ENCODE results near the gene TMEM135.
"Not testable (repeated sequence)": the region's sequence is repeated elsewhere in the genome, so short reads cannot be mapped to it uniquely, and the experiment has no call there.

TMEM135 gene

DNA sequence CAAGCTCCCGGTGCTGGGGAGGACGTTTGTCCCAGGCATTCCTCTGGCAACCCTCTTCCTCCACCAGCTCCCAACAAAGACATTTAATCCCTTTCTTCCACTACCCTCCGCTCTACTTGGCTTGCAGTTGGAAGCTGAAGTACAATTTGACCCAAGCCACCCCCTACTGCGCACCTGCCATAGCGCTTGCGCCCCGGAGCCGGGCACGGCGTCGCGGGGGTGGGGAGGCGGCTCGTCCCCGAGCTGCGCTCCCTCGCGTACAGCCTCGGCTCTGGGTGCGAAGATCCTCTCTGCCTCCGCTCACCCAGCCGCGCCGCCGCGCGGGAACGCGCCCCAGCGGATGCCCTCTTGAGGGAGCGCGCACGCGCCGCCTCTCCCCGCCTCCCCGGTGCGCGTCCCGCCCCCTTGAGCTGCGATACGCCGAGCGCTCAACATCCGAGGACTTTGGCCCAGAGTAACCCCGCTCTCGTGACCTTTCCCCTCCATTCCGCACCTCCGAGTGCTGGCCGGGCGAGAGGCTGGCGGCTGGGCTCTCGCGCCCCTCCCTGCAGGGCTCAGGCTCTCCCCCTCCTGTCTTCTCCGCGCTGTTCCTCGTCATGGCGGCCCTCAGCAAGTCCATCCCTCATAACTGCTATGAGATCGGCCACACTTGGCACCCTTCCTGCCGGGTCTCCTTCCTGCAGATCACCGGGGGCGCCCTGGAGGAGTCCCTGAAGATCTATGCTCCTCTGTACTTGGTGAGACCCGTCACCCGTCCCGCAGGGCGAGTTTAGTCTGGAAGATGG, at the start of gene TMEM135:
TSS of gene TMEM135 (plus strand) at position 485 of the 785 bp plus-strand sequence. CDS start at position 597, 112 bp downstream.
- in situ Hi-C loops (cut with MboI; ENCODE audit: low sequenced_read_pairs): no loop called here

DNA sequence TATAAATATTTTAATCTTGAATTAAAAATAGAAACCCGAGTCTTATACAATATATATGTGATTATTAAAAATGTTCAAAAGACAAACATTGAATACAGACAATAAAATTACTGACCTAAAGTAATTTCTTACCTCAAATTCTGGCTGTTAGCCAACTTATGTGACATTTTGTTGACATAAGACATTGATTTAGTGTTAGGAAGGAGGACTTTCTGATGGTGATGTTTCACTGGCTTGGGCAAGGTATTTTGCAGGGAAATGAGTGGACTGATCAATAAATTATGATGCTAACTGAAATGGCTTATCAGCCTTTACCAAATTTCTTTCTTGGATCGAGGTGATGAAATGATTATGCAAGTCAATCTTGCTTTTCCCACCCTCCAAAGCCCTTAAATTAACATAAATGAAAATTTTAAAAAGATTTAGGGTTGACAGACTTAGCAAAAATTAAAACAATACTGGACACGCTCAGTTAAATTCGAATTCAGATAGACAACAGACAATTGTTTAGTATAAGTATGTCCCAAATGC, 49.3 kb upstream of the TMEM135 start:
- in situ Hi-C loops (cut with MboI; ENCODE audit: low sequenced_read_pairs): no loop called here

DNA sequence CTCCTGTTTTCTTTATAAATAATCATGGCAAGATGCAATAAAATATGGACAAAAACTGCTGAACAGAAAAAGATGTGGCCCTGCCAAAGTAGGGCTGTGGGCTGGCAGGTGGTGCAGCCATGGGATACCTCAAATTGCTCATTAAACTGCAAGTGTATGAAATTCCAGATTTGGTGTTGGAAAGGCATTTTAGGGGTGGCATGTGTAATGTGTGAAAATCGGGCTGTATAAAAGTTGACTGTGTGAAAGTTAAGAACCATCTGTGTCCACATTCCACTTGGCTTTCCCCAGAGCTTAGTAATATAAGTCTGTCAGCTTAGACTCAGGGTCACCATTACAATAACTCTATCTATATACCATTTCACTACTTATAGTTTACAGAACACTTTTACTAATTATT, 47.7 kb upstream of the TMEM135 start:
- in situ Hi-C loops (cut with MboI; ENCODE audit: low sequenced_read_pairs): no loop called here

DNA sequence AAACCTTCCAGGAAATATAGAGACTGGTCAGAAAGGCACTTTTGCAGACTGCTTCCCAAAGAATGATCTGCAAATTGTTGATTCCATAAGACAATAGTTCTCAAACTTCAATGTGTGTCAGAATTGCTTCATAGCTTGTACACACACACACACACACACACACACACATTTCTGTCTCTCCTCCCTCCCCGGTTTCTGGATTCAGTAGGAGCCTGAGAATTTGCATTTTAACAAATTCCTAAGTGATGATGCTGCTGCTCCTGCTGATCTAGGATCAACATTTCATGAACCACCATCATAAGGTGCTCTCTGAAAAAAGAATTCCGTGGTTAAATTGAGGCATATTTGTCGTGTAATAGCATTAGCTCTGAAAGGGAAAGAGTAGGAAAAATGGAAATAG, 47.2 kb upstream of the TMEM135 start:
- in situ Hi-C loops (cut with MboI; ENCODE audit: low sequenced_read_pairs): no loop called here

DNA sequence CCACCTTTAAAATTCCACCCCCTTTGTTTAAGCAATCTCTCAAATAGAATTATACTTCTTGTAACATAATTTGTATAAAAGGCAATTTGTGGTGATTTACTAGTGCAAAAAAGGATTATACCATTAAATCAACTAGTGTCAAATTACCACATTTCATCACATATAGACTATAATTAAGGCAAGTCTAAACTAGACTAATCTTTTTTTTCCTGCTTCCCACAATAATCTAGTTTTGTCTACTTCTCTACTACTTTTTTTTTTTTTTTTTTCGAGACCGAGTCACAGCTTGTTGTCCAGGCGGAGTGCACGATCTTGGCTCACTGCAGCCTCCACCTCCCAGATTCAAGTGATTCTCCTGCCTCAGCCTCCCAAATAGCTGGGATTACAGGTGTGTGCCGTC, 46.4 kb upstream of the TMEM135 start:
- in situ Hi-C loops (cut with MboI; ENCODE audit: low sequenced_read_pairs): no loop called here

DNA sequence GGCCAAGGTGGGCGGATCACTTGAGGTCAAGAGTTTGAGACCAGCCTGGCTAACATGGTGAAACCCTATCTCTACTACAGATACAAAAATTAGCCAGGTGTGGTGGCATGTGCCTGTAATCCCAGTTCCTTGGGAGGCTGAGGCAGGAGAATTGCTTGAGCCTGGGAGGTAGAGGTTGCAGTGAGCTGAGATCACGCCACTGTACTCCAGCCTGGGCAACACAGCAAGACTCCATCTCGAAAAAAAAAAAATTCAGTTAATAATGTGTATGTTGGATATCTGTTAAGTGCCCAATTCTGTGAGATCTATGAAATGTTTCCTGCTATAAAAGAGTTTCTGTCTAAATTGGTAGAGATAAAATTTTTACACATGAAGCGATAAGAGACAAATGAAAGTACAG, 45.4 kb upstream of the TMEM135 start:
- in situ Hi-C loops (cut with MboI; ENCODE audit: low sequenced_read_pairs): not testable (repeated sequence)

DNA sequence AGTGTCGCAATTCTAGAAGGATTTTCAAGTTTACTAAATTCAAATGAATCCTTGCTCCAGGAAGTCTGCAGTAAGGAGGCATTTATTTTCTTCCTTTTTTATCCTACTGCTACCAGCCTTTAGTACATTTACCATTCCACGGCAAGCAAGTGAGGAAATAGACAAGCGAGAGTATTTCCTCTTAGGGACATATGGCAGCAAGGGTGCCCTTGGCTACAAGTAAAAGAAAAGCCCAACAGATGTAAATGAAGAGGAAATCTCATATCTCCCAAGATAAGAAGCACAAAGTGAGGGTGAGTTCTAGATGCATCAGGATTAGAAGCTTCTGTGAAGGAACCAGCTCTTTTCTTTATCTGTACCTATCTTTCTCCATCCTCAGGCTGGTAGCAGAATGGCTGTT, 44.7 kb upstream of the TMEM135 start:
- in situ Hi-C loops (cut with MboI; ENCODE audit: low sequenced_read_pairs): no loop called here

DNA sequence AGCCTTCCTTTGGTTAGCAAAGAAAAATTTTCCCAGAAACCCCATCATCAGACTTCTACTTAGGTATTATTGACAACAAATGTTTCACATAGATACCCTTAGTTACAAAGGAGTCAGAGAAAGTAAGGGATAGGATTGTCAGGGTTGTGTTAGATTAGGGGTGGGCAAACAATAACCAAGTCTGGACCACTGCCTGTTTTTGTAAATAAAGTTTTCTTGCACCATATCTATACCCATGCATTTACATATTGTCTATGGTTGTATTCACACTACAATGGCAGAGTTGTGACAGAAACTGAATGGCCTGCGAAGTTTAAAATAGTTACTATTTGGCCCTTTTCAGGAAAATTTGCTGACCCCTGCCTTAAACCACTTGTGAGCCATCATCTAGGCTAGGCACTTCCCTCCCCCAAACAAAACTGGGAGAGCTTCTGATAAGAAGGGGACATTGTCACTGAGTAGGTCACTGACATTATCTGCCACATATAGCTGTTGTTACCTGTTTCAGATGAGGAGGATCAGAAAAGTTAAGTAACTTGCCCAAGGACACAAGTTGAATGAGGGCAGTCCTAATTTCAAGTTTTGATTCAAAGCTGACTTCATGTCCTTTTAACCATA, 40.7 kb upstream of the TMEM135 start:
- in situ Hi-C loops (cut with MboI; ENCODE audit: low sequenced_read_pairs): no loop called here

DNA sequence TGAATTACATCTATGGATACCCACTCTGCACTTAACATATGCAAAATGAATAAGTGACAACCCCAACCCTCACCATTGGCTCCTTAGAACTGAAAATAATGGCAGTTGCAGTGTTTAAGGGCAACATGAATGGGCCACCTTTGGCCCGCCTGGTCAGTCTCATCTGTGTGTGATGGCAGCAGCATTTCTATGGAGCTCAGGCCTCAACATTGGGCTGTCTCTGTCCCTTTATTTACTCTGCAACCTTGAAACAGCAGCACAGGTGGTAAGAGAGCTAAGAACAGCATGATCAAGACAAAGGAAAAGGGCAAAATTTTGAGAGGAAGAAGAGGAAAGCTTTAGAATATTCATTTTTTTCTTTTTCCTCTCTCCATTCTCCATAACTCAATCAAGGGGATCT, 38.3 kb upstream of the TMEM135 start:
- in situ Hi-C loops (cut with MboI; ENCODE audit: low sequenced_read_pairs): no loop called here

DNA sequence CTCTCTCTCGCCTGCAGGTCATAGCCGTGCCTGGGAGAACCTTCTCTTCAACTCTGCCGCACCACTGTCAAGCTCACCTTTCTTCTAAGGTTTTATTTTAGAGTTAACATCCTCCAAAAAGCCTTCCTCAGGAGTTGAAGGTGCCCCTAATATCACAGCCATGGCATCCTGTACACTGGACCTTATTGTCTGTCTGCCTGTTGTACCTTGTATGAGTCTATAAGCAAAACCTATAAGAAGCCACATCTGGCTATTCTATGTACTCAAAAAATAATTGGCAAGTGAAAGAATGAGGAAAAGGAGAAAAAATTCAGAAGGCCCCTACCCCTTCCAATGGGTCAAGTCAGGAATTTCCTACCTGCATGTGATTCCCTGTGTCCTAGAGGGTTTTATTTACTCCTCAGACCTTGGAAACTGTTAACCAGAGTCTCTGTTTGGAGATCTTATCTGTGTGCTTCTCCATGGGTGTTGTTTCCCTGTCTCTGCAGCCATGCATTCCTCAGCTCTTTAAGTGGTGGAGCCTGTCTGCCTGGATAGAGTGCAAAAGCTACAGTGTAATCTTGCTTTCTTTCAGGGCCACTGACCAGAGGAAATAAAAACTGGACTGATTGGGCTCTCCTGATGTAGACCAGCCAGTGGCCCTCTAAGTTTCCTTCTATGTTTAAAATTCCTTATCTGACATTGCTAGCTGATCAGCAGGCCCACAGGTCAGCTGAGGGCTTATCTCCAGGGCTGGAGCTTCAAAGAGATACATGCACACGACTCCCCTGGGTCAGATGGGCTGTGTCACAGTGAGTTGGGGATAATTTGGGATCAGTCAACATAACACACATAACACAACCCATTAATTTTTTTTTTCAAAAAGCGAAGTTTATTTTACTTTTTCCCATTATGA, 37.6 kb upstream of the TMEM135 start:
- in situ Hi-C loops (cut with MboI; ENCODE audit: low sequenced_read_pairs): no loop called here

DNA sequence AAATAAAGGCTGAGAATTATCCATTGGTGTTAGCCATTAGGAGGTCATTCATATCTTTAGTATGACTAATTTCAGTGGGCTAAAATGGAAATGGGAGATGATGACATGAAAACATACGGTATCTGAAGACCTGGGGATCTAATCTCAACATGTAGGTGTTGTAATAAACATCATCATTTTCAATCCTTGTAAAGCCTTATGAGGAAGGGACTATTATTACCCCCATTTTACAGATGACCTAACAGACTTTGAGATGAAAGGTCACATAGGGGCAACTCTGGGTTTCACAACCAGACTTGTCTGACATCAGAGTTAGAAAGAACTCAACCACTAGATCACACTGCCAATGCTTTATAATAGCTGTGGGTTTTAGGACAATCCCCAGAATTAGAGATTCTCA, 34.8 kb upstream of the TMEM135 start:
- in situ Hi-C loops (cut with MboI; ENCODE audit: low sequenced_read_pairs): no loop called here

DNA sequence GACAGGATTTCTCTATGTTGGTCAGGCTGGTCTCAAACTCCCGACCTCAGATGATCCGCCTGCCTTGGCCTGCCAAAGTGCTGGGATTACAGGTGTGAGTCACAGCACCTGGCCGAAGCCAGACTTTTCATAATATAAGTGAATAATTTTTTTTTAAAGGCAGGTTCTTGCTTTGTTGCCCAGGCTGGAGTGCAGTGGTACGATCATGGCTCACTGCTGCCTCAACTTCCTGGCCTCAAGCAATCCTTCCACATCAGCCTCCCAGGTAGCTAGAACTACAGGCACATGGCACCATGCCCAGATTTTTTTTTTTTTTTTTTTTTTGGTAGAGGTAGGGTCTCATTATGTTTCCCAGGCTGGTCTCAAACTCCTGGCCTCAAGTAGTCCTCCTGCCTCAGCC, 33.5 kb upstream of the TMEM135 start:
- in situ Hi-C loops (cut with MboI; ENCODE audit: low sequenced_read_pairs): not testable (repeated sequence)

DNA sequence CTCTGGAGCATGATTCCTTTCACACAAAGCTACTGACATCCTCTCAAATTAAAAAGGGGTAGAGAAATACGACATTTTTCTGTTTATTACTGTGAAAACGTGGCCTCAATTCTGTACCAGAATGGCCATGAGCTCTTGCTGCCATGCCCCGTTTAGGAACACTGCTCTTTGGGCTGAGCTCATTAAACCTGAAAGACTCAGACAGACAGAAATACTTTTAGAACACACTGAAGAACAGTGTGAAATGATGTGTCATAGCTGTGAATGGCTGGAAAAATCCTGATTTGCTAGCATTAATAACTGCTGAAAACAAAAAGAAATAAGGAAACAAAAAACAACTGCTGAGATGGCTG, 32.2 kb upstream of the TMEM135 start:
- in situ Hi-C loops (cut with MboI; ENCODE audit: low sequenced_read_pairs): no loop called here

DNA sequence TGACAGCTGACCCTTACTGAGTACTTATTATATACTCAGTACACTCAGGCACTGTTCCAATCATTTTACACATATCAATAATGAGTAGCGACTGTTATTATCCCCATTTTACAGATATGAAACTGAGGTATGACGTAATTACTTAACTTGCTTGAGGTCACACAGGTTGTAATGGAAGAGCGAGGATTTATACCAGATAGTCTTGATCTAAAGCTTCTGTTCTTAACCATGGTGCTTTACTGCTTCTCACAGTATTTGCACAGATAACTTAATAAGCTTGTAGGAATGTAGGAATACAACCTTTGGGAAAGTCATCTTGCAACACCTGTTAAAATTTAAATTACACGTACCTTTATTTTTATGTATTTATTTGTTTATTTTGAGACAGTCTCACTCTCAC, 31.7 kb upstream of the TMEM135 start:
- in situ Hi-C loops (cut with MboI; ENCODE audit: low sequenced_read_pairs): no loop called here

DNA sequence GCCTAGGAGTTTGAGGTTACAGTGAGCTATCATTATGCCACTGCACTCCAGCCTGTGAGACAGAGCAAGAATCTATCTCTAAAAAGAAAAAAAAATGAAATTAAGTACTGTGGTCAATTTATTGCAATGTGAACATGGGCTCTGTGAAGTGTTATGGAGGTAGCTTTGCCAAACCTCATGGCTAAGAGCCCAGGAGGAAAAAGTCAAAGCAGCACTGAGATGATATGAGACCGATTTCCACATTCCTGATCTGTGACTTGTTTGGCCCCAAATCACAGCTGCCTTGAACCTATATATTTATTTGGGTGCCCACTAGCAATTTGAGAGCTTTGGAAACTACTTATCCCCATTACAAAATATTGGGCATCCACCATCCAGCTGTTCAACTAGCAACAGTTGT, 29.8 kb upstream of the TMEM135 start:
- in situ Hi-C loops (cut with MboI; ENCODE audit: low sequenced_read_pairs): no loop called here

DNA sequence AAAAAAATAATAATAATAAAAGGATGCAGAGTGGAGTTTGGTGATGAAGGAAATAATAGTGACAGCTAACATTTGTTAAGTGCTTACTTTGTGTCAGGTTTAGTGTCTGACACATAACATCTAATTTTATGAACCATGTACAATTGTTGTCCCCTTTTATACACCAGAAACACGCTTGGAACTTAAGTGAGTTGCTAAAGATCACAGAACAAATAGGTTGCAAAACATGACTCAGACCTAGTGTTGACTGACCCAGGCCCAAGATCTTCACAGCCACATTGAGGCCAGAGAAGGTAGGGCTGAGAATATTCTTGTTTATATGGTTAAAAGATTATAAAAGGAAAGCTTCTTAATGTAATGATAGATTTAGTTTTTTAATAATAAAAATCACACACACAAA, 25.6 kb upstream of the TMEM135 start:
- in situ Hi-C loops (cut with MboI; ENCODE audit: low sequenced_read_pairs): no loop called here

DNA sequence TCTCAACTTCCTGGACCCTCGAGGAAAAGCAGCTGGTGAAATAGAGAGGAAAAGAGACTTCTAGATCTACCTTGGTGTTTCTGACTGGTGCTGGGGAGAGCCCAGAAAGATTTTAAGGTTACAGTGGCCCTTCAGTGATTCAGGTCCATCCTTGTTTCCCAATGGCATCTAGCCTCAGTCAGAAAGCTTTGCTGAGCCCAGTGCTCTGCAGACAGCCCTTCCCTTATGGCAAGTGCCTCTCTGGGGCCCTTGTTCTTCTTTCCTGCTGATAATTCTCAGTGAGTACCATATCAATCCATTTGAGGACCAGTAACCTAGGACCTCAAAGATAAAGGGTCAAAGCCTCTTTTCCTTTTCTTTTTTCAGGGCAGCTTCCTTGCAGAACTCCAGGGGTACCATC, 25.1 kb upstream of the TMEM135 start:
- in situ Hi-C loops (cut with MboI; ENCODE audit: low sequenced_read_pairs): no loop called here

DNA sequence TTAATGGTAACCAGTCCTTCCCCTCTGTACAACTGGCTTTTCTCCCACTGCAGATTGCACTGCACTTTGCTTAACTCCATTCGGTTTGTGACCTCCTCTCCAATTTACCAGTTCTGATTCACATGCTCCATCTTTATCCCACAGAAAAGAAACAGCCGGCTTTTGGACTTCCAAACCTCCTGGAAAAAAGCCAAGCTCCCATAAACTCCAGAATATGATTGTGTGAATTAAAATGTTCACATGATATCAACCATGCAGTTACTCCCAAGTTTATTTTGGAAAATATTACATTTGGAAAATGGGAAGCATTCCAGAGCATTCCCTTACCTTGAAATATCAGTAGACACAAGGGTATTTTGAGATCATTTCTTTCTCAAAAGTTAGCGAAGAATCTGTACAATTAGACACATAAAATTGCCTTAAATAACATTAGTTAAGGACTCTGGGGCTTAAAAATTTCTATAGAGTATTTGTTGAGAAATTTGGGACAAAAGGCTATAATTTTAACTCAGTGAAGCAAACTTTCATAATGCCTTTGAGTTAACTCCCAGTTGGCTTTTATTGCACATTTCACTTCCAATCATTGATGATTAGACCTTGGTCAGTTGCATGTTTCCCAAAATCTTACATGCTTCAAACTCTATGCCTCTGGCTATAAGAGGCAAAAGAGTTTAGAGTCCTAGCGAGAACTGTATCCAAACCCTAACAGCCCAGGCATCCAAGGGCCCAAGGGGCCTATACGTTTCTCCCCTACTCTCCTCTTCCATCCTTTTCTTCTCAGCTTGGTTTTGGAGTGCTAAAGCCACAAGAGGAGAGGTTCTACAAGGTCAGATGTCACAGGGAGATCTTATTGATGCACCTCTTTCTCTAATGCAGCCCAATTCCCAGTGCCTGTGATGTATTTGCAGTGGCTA, 23.6 kb upstream of the TMEM135 start:
- in situ Hi-C loops (cut with MboI; ENCODE audit: low sequenced_read_pairs): no loop called here

DNA sequence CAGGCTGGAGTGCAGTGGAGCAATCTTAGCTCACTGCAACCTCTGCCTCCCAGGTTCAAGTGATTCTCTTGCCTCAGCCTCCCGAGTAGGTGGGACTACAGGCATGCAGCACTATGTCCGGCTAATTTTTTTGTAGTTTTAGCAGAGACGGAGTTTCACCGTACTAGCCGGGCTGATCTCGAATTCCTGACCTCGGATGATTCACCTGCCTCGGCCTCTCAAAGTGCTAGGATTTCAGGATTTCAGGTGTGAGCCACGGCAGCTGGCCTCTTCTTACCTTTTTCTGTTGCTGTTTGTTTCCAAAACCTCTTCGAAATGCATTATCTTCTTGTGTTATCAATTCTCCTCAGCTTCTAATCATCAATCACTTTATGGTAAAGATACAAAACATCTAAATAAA, 22.1 kb upstream of the TMEM135 start:
- in situ Hi-C loops (cut with MboI; ENCODE audit: low sequenced_read_pairs): no loop called here

DNA sequence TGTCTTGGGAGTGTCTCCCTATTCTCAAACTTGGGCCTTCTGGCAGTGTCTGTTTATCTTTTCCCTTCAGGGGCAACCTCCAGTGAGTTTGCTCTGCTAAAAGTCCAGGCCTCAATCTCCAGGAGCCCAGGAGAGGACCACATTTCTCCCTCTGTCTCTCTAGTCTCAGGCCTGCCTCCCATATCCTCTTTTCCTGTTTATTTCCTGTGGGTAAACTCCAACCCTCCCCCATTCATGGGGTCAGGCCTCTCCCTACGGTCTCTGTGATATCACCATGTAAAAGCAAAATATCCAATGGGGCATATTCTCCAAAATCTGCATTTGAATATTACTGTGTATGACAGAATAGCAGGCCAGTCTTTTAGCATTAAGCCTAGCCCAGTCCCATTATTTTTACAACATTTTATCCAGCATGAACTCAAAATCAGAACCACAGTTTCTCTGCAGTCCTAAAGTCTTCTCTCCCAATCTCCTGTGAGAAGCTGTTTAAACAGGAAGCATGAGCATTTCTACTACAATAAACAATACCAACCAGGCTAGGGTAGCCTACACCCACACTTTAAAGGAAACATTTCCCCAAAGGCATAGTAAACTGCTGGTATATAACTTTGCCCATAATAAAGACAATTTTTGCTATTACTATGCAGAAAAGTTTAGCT, 18.0 kb upstream of the TMEM135 start:
- in situ Hi-C loops (cut with MboI; ENCODE audit: low sequenced_read_pairs): no loop called here
